Mucosa of descending colon (tissue), 3 donors: Measurements from ENCODE around the gene SLC2A11. TPM values are rescaled to one million over a fixed set of nuclear protein-coding genes. Genes with fewer than 3 reads are reported as not detected.

Experiments
- ATAC-seq: fragments of 200-7000 bp; cut with Tn5 transposase; one replicate; pipeline ENCODE4 v1.9.1; 2020; ENCODE audit warnings: mild to moderate bottlenecking, moderate library complexity
- DNase-seq, 3 donors: peaks; one replicate each; pipeline ENCODE4 v3.0.0-alpha.2; 2020
- H3K36me3 ChIP-seq: fragments of 200-600 bp; one replicate; pipeline ENCODE4 v1.8.0; 2021; ENCODE audit warnings: low read depth, mild to moderate bottlenecking
- H3K4me1 ChIP-seq: fragments of 200-600 bp; one replicate; pipeline ENCODE4 v1.8.0; 2021; ENCODE audit warnings: low read depth, mild to moderate bottlenecking
- H3K4me3 ChIP-seq: fragments of 200-600 bp; one replicate; pipeline ENCODE4 v1.8.0; 2021; ENCODE audit warnings: mild to moderate bottlenecking
- H3K9me3 ChIP-seq: fragments of 200-600 bp; one replicate; pipeline ENCODE4 v1.8.0; 2021; ENCODE audit warnings: mild to moderate bottlenecking
- intact Hi-C, 2 donors: fragments of 100-400 bp; cut with DNase I in 1 of 2; cut with micrococcal nuclease in 1 of 2; formaldehyde crosslinking; loops; one replicate each; pipeline versions ENCODE4 v1.11.0 to v1.11.1; 2022; cut with DNase I, micrococcal nuclease
- total RNA-seq, 3 donors: library from RNA; stranded (reverse); fragmentation: NEBNext Ultra II Directional in 2 of 3; extraction: Animal tissue kit (Norgen Biotek cat#: 25700) in 2 of 3; gene quantifications; one replicate each; pipeline versions ENCODE4 v1.2.1 to v1.2.4, GENCODE V29; 2021 to 2023
- TF ChIP-seq, protein P1 (sequence below): fragments of 200-600 bp; IDR thresholded peaks from one replicate; pipeline ENCODE4 v1.8.0; 2022; ENCODE audit warnings: antibody characterized with exemption, mild to moderate bottlenecking
- donor health status: DM: no; HTN: no; CAD: no; lungs with moderate emphysema.
- donor health status: DM: no; HTN: no; CAD: no.
- donor health status: DM: no; HTN: yes; CAD: no.

The SLC2A11 gene
- total RNA-seq, 3 donors from 2014 or later = 11.5 to 14.7 (median 12.5) TPM

- Histone ChIP-seq H3K4me1 (peaks cover 2% of the 10 kb centered on the region), H3K4me3 (no peak overlapping the region), H3K36me3 (peaks cover 3% of the 10 kb centered on the region), H3K9me3 (no peaks in the 10 kb centered on the region)
- DNase-seq (peak in 2 of 3 donors; percentile 17 to 36), ATAC-seq (no peak)
- TF ChIP-seq, protein P1, sequence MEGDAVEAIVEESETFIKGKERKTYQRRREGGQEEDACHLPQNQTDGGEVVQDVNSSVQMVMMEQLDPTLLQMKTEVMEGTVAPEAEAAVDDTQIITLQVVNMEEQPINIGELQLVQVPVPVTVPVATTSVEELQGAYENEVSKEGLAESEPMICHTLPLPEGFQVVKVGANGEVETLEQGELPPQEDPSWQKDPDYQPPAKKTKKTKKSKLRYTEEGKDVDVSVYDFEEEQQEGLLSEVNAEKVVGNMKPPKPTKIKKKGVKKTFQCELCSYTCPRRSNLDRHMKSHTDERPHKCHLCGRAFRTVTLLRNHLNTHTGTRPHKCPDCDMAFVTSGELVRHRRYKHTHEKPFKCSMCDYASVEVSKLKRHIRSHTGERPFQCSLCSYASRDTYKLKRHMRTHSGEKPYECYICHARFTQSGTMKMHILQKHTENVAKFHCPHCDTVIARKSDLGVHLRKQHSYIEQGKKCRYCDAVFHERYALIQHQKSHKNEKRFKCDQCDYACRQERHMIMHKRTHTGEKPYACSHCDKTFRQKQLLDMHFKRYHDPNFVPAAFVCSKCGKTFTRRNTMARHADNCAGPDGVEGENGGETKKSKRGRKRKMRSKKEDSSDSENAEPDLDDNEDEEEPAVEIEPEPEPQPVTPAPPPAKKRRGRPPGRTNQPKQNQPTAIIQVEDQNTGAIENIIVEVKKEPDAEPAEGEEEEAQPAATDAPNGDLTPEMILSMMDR = no peak
- intact Hi-C loops = no loop called here
These were observed 24.5 kb upstream of the SLC2A11 start for GRCh38 chr22:23833017-23833751.

- intact Hi-C loops = no loop called here
- H3K4me3 ChIP-seq = no peak overlapping the region
- DNase-seq (peak in 2 of 3 donors; percentile 26 to 45), ATAC-seq (no peak)
- no peaks in the 10 kb centered on the region for H3K9me3 ChIP-seq
- peaks cover 9% of the 10 kb centered on the region for H3K4me1 ChIP-seq
- TF ChIP-seq, protein P1 = no peak
- peaks cover 3% of the 10 kb centered on the region for H3K36me3 ChIP-seq
These were observed 23.8 kb upstream of the SLC2A11 start for GRCh38 chr22:23833911-23834317.

DNA sequence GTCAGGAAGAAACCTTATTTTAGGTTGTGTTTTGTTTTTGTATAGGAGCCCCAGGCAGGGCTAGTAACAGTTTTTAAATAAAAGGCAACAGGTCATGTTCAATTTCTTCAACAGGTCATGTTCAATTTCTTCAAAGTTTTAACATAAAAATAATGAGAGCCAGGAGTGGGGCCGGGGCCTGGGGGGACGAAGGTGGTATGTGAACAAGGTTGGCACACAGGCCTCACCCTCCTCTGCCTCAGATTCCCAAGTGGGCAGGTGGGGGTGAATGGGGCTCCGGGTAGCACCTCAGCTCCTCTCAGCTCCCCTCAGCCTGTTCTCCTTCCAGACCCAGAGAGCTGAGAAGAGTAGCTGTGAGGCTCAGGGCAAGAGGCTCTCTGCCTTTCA is 23.3 kb upstream of the SLC2A11 start:
- TF ChIP-seq, protein P1 = no peak
- Histone ChIP-seq H3K9me3 (no peaks in the 10 kb centered on the region), H3K4me3 (no peak overlapping the region), H3K4me1 (peaks cover 11% of the 10 kb centered on the region), H3K36me3 (peaks cover 3% of the 10 kb centered on the region)
- intact Hi-C loops = no loop called here
- ATAC-seq = no peak
- peak in 1 of 3 donors; percentile 15 for DNase-seq

- Histone ChIP-seq H3K9me3 (no peaks in the 10 kb centered on the region), H3K36me3 (peaks cover 3% of the 10 kb centered on the region), H3K4me3 (no peak overlapping the region), H3K4me1 (peaks cover 13% of the 10 kb centered on the region)
- peak in 2 of 3 donors; percentile 28 to 55 for DNase-seq
- no peak for ATAC-seq
- TF ChIP-seq, protein P1 = no peak
- intact Hi-C loops = no loop called here
These were observed 22.7 kb upstream of the SLC2A11 start for GRCh38 chr22:23834793-23835483.

DNA sequence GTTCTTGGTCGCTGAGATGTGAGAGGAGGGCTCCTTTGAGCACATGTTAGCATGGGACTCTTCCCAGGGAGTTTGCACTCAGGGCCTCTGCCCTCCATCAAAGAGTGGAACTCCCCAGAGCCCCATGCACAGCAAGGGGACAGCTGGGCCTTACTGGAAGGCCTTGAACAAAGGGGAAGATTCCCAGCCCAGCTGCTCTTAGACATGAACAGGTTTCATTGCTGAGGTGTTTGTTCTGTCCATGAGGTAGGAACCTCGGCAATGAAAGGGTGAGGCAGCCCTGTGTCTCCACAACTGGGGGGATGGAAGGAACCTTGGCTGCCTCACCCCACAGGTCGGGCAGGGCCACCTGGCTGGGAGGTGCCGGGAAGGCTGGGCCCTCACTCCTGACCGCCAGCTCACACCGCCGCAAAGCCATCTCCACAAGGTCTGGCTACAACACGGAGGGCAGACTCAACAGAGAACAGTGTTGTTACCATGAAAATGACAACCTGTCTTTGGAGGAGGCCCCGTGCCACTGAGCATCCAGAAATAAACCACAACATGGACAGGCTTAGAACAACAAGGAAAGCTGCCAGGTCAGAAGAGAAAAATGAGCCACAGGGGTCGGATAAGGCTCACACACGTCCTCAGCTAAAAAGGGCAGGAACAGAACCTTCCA is 22.1 kb upstream of the SLC2A11 start:
- DNase-seq (peak in 2 of 3 donors; percentile 23 to 36), ATAC-seq (no peak)
- no peak overlapping the region for H3K4me3 ChIP-seq
- H3K9me3 ChIP-seq = no peaks in the 10 kb centered on the region
- intact Hi-C loops = no loop called here
- H3K36me3 ChIP-seq = peaks cover 3% of the 10 kb centered on the region
- TF ChIP-seq, protein P1 = no peak
- H3K4me1 ChIP-seq = peaks cover 13% of the 10 kb centered on the region
